B cell (primary cell): Measurements from ENCODE around the gene PRLR. TPM values are rescaled to one million over a fixed set of nuclear protein-coding genes. Genes with fewer than 3 reads are reported as not detected.

Experiments used
- ATAC-seq: fragments of 200-7000 bp; cut with Tn5 transposase; one replicate; pipeline ENCODE4 v1.10.0; 2021; ENCODE audit warnings: low read depth, mild to moderate bottlenecking, moderate number of reproducible peaks, moderate library complexity
- CTCF ChIA-PET: fragments of 350-600 bp; sonication (Branson Sonifier 250); formaldehyde crosslinking; loops from one replicate; lab custom pipeline; 2021; ENCODE audit warnings: antibody characterized with exemption, inconsistent platforms; lab: Charles Lee
- POLR2A ChIA-PET: fragments of 350-600 bp; sonication (Branson Sonifier 250); formaldehyde crosslinking; loops from one replicate; lab custom pipeline; 2021; ENCODE audit warnings: antibody characterized with exemption; lab: Charles Lee
- DNase-seq: peaks from one replicate; pipeline ENCODE4 v3.0.0; 2013
- H2AFZ ChIP-seq: 2 replicates; pipeline ENCODE4 v1.6.1; 2012; ENCODE audit warnings: mild to moderate bottlenecking, low read depth, low read length; ENCODE audit not compliant: insufficient read depth, poor library complexity, severe bottlenecking
- H3K27ac ChIP-seq, 2 donors: 1 replicate in 1 of 2; 2 replicates in 1 of 2; pipeline ENCODE4 v1.5.1; 2012 to 2013; ENCODE audit warnings: low read length in 2 of 2, mild to moderate bottlenecking in 2 of 2, moderate library complexity in 1 of 2
- H3K27me3 ChIP-seq, 4 experiments: fragments of 200-600 bp in 1 of 4; sonication (generic) in 1 of 4; replicated peaks in 1 of 4; 1 replicate in 2 of 4; 2 replicates in 2 of 4; pipeline versions ENCODE4 v1.6.1 to v1.7.0; 2013 to 2016; ENCODE audit warnings: low read length in 3 of 4, mild to moderate bottlenecking in 2 of 4, mixed read lengths in 1 of 4, moderate library complexity in 1 of 4; ENCODE audit not compliant: insufficient read depth in 4 of 4, control insufficient read depth in 3 of 4; ENCODE audit errors: control extremely low read depth in 1 of 4
- H3K36me3 ChIP-seq, 2 experiments: replicated peaks in 1 of 2; 1 replicate in 1 of 2; 2 replicates in 1 of 2; pipeline versions ENCODE4 v1.6.1 to v1.7.1; 2013; ENCODE audit warnings: low read length in 1 of 2; ENCODE audit not compliant: insufficient read depth in 2 of 2, control insufficient read depth in 1 of 2; ENCODE audit errors: control extremely low read depth in 1 of 2, extremely low read depth in 1 of 2
- H3K4me1 ChIP-seq, 2 donors: fragments of 200-600 bp in 1 of 2; sonication (generic) in 1 of 2; 1 replicate in 1 of 2; 2 replicates in 1 of 2; pipeline versions ENCODE4 v1.5.1 to v1.6.1; 2013 to 2017; ENCODE audit warnings: low read length in 2 of 2; ENCODE audit not compliant: control insufficient read depth in 2 of 2, insufficient read depth in 2 of 2
- H3K4me2 ChIP-seq: replicated peaks from 2 replicates; pipeline ENCODE3; 2012; ENCODE audit warnings: mild to moderate bottlenecking, low read depth, low read length; ENCODE audit not compliant: poor library complexity, severe bottlenecking
- H3K4me3 ChIP-seq, 5 experiments: fragments of 200-600 bp in 1 of 5; sonication (generic) in 1 of 5; 1 replicate in 3 of 5; 2 replicates in 2 of 5; pipeline versions ENCODE4 v1.5.1 to v1.7.0; 2011 to 2016; ENCODE audit warnings: low read length in 4 of 5, mild to moderate bottlenecking in 4 of 5, low read depth in 2 of 5, control low read depth in 1 of 5, moderate library complexity in 1 of 5; ENCODE audit not compliant: insufficient read depth in 1 of 5; ENCODE audit errors: control extremely low read depth in 1 of 5, extremely low read depth in 1 of 5
- H3K79me2 ChIP-seq: fragments of 200-600 bp; sonication (generic); one replicate; pipeline ENCODE4 v1.6.0; 2016; ENCODE audit warnings: low read length; ENCODE audit not compliant: control insufficient read depth, insufficient read depth
- H3K9ac ChIP-seq: fragments of 200-600 bp; sonication (generic); 2 replicates; pipeline ENCODE4 v1.6.1; 2017; ENCODE audit warnings: mild to moderate bottlenecking, low read length, moderate library complexity
- H3K9me3 ChIP-seq, 3 donors: one replicate each; pipeline versions ENCODE4 v1.6.1 to v1.7.1; 2013; ENCODE audit warnings: low read length in 2 of 3; ENCODE audit not compliant: control insufficient read depth in 2 of 3, insufficient read depth in 1 of 3; ENCODE audit errors: control extremely low read depth in 1 of 3
- H4K20me1 ChIP-seq: 2 replicates; pipeline ENCODE4 v1.6.0; 2012; ENCODE audit warnings: mild to moderate bottlenecking, low read length; ENCODE audit not compliant: insufficient read depth, control insufficient read depth, poor library complexity, severe bottlenecking
- H3K27ac Mint-ChIP-seq: one replicate; pipeline ENCODE4 v1.8.0; 2021; ENCODE audit warnings: mixed read lengths
- H3K27me3 Mint-ChIP-seq: one replicate; pipeline ENCODE4 v1.8.0; 2021; ENCODE audit warnings: mixed read lengths
- H3K4me1 Mint-ChIP-seq: one replicate; pipeline ENCODE4 v1.8.0; 2021; ENCODE audit warnings: mixed read lengths
- H3K4me3 Mint-ChIP-seq: one replicate; pipeline ENCODE4 v1.8.0; 2021; ENCODE audit warnings: mixed read lengths
- H3K9me3 Mint-ChIP-seq: one replicate; pipeline ENCODE4 v1.8.0; 2022; ENCODE audit warnings: mixed read lengths; ENCODE audit not compliant: insufficient read depth
- EZH2 ChIP-seq: IDR thresholded peaks from 2 replicates; pipeline ENCODE4 v1.6.1; 2012; ENCODE audit warnings: borderline replicate concordance, low read depth, mild to moderate bottlenecking, moderate library complexity, low read length; ENCODE audit not compliant: insufficient read depth, poor library complexity, severe bottlenecking
- WGBS: methylation state at CpG from one replicate; pipeline ENCODE4 v1.1.5; 2013; ENCODE audit warnings: missing lambda C conversion rate; ENCODE audit not compliant: insufficient coverage; 5-methylcytosine and 5-hydroxymethylcytosine counted together
- intact Hi-C: fragments of 100-400 bp; cut with micrococcal nuclease; formaldehyde crosslinking; loops from one replicate; pipeline ENCODE4 v1.10.0; 2022
- polyA plus RNA-seq: library from polyadenylated mRNA; depleted of rRNA; stranded (reverse); fragments of >200 nt; gene quantifications from 2 replicates; pipeline ENCODE4 v1.2.3, GENCODE V29; 2012
- total RNA-seq, 2 donors: library from RNA; stranded (reverse); fragments of 120-200 nt in 1 of 2; gene quantifications; 1 replicate in 1 of 2; 2 replicates in 1 of 2; pipeline versions ENCODE4 v1.2.3 to v1.2.4, GENCODE V29; 2013 to 2022
- TF ChIP-seq, protein P1 (sequence below): fragments of 200-600 bp; IDR thresholded peaks from one replicate; pipeline ENCODE4 v1.8.0; 2022; ENCODE audit warnings: antibody characterized with exemption, mild to moderate bottlenecking

Gene PRLR
- total and polyA plus RNA-seq, 2 donors (not counting 1 experiment from before 2014, with no cell fraction given): 0.39 TPM; not detected in 1

DNA sequence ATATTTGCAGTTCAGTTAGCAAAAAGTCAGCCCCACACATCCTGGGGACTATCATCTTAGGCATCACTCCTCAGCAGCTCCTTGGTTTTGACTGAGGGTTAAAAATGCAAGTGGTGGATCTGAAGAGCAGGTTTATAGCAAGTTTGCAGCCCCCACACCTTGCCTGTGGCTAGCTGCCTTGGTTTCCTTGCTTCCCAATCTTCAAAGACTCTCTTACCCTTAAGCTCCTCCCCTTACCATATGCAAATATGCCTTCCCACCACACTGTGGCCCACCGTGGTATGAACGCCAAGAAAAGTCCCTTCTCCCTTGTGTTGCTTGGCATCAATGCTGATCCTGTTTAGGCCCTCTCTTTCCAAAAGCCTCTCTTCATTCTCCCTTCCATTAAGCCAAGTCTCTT is 137.6 kb downstream of the PRLR start:
- intact Hi-C loops: no loop called here

DNA sequence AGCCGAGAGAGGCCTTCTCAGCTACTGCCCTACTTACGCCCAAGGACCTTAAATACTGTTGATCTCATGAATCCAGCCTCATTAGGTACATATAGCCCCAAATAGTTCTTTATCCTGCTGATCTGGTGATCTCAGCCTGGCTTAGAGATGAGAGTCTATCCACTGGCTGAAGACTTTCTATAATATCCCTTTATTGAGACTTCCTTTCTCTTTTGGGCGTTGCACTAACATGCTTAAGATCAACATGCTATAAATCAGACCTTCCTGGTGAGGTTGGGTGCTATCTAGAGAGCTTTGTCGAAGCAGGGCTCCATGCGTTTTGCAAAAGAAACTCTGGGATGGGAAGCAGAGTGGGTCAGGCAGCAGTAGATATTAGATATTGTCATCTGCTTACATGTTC is 138.6 kb downstream of the PRLR start:
- POLR2A ChIA-PET: no interaction called here
- Mint-ChIP-seq H3K27ac (no peak overlapping the region), H3K9me3 (no peaks in the 10 kb centered on the region), H3K4me3 (no peak overlapping the region), H3K4me1 (no peaks in the 10 kb centered on the region), H3K27me3 (no peaks in the 10 kb centered on the region)
- DNase-seq: no peak
- intact Hi-C loops: no loop called here
- Histone ChIP-seq H3K4me3 (no peak overlapping the region), H3K4me1 (no peaks in the 10 kb centered on the region), H3K4me2 (no peak overlapping the region), H4K20me1 (no peaks in the 10 kb centered on the region), H3K9ac (no peak overlapping the region), H3K27me3 (peaks cover 0 to 1% (median 0%) of the 10 kb centered on the region in 4 experiments), H3K9me3 (no peaks in the 10 kb centered on the region), H2AFZ (no peak overlapping the region), H3K36me3 (no peaks in the 10 kb centered on the region), H3K27ac (no peak overlapping the region), H3K79me2 (no peaks in the 10 kb centered on the region)
- TF ChIP-seq, protein P1, sequence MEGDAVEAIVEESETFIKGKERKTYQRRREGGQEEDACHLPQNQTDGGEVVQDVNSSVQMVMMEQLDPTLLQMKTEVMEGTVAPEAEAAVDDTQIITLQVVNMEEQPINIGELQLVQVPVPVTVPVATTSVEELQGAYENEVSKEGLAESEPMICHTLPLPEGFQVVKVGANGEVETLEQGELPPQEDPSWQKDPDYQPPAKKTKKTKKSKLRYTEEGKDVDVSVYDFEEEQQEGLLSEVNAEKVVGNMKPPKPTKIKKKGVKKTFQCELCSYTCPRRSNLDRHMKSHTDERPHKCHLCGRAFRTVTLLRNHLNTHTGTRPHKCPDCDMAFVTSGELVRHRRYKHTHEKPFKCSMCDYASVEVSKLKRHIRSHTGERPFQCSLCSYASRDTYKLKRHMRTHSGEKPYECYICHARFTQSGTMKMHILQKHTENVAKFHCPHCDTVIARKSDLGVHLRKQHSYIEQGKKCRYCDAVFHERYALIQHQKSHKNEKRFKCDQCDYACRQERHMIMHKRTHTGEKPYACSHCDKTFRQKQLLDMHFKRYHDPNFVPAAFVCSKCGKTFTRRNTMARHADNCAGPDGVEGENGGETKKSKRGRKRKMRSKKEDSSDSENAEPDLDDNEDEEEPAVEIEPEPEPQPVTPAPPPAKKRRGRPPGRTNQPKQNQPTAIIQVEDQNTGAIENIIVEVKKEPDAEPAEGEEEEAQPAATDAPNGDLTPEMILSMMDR: no peak
- no peak for TF ChIP-seq EZH2
- no CpG with 5 or more reads among the region's 5 CpGs for WGBS
- CTCF ChIA-PET: interaction anchor here (1.4 to 8.3 kb wide), 5 partner anchors 24 to 1416 kb away, joined by 3 to 94 read pairs (median 4); no protein-coding TSS in a partner anchor
- ATAC-seq: no peak

More for the DNA sequence above, 137.6 kb downstream of the PRLR start:
- ATAC-seq (no peak), DNase-seq (no peak)
- H3K27me3 ChIP-seq: peaks cover 0 to 2% (median 0%) of the 10 kb centered on the region in 4 experiments
- no peak overlapping the region for H3K4me3 ChIP-seq
- 36% methylated on average over 2 of the region's 2 CpGs for WGBS
- H3K4me3 Mint-ChIP-seq: no peak overlapping the region
- H3K27ac ChIP-seq: no peak overlapping the region
- TF ChIP-seq, protein P1: no peak
- TF ChIP-seq EZH2: no peak
- H3K9me3 ChIP-seq: no peaks in the 10 kb centered on the region
- H3K79me2 ChIP-seq: no peaks in the 10 kb centered on the region
- no peak overlapping the region for H3K4me2 ChIP-seq
- H4K20me1 ChIP-seq: no peaks in the 10 kb centered on the region
- H2AFZ ChIP-seq: no peak overlapping the region
- no peaks in the 10 kb centered on the region for H3K4me1 Mint-ChIP-seq
- peaks cover 4% of the 10 kb centered on the region for H3K27me3 Mint-ChIP-seq
- ChIA-PET POLR2A (no interaction called here), CTCF (interaction anchor here (8.3 kb wide), 1 partner anchor 833 kb away, joined by 94 read pairs; no protein-coding TSS in a partner anchor)
- H3K9ac ChIP-seq: no peak overlapping the region
- no peaks in the 10 kb centered on the region for H3K36me3 ChIP-seq
- no peaks in the 10 kb centered on the region for H3K4me1 ChIP-seq
- H3K9me3 Mint-ChIP-seq: no peaks in the 10 kb centered on the region
- H3K27ac Mint-ChIP-seq: no peak overlapping the region
